IPS-NIHi11 (cell line): ENCODE data around the gene MRPS18C.
"Not testable (repeated sequence)": the region's sequence is repeated elsewhere in the genome, so short reads cannot be mapped to it uniquely, and the experiment has no call there.

Source experiments
- DNase-seq: peaks from one replicate; pipeline ENCODE4 v3.0.0; 2012; ENCODE audit warnings: mixed read lengths, low spot score

The MRPS18C gene

DNA sequence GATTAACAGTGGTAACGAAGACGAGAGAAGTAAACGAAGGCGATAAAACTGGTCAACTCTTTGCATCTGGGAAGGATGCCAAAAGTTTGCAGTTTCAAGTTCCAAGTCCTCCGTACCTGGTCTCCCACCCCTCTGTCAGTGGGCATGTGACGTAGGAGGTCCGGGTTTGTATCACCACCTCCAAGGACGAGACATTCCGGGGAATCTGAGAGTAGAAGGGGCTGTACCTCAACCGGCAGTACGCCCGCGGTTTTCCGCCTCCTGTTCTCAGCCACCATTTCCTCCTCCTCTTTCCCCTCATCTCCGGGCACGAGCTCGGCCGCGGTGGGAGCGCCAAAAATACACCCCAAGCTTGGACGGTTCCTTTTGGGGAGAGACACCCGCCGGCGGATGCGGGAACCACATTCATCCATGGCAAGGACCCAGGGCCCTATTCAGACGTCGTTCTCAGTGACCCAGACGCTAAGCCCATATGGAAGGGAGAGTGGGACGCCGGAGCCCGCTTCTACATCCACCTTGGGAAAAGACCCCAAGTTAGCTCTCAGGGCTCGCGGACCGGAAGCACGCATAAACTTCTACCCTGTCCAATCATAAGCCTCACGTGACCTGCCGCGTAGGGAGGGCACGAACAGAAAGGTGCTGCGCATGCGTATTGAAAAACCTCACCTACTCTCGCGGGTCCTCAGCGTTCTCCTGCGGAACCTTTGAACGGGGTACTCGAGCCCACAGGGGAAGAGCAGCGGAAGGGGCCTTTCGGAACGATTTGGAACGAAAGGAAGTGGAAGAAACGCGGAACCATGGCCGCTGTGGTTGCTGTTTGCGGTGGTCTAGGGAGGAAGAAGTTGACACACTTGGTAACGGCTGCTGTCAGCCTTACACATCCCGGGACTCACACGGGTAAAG, at the start of gene MRPS18C, which contains the start of gene HELQ:
Gene MRPS18C (plus strand): TSS at position 778 of the 903 bp plus-strand sequence. CDS start 20 bp downstream, at position 798.
Gene HELQ (minus strand): TSS at position 543 of the 903 bp plus-strand sequence. CDS start 130 bp downstream, at position 413.
- DNase-seq, result peak; percentile 96

DNA sequence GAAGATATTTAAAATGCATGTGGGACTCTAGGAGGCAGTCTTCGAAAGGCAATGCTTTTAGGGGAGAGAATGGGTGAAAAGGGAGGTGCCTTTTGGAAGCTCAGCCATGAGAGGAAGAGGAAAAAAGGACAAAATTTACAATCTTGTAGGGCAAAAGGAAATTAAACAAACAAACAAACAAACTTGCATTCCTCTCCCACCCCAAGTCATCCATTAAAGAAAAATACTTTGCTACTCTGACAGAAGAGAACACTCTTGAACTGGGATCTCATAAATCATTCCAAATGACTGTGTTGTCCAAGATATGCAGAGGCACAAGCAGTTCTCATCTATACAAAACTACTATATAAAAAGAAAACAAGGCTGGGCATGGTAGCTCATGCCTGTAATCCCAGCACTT, 47.0 kb upstream of the MRPS18C start:
- no peak for DNase-seq

GRCh38 chr4:83413676-83414075, 42.2 kb upstream of the MRPS18C start:
- DNase-seq, result no peak

GRCh38 chr4:83417566-83417965, 38.3 kb upstream of the MRPS18C start:
- no peak for DNase-seq

- DNase-seq, result no peak
Observed at GRCh38 chr4:83418211-83418610, 37.6 kb upstream of the MRPS18C start.

- DNase-seq, result no peak
Observed at GRCh38 chr4:83431200-83431599, 24.7 kb upstream of the MRPS18C start.

DNA sequence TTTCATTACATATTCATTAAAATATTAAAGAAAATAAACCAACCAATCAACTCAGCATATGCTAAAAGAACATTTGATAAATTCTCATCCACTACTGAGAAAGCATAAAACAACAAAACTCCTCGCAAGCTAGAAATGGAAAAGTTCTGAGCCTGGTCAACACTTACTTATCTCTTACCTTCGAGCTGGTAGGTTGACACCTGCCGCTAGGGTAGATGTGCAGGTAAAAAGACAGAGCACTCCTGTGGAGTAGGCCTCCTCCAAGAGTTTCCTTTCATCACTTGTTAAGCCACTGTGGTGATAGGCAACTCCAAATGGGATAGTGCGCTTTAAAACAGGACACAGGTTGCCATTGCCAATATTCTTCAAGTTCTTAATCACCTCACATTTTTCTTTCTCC, 19.2 kb upstream of the MRPS18C start:
- no peak for DNase-seq

- no peak for DNase-seq
Observed at GRCh38 chr4:83438719-83439118, 17.1 kb upstream of the MRPS18C start.

GRCh38 chr4:83440148-83440814, 15.6 kb upstream of the MRPS18C start:
- no peak for DNase-seq

DNA sequence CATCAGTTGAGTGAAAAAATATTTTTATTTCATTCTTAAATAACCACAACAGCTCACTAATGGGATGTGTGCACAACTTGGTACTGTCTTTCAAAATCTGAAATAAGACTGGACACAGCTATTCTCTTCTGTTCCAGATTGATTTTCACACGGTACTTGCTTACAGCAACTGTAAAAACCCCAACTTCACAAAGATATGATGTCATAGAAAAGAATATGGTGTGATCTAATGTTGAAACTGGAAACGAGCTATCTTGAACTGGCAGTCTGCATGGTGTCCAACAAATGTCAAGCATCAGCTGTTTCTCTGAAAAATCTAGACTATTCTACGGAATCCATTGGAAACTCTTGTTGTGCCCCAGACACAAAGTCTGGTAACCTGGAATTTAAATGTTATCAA, 15.0 kb upstream of the MRPS18C start:
- DNase-seq, result no peak

GRCh38 chr4:83449009-83449408, 6.8 kb upstream of the MRPS18C start:
- DNase-seq, result no peak

GRCh38 chr4:83454686-83455085, 1.2 kb upstream of the MRPS18C start:
- no peak for DNase-seq

GRCh38 chr4:83456184-83456501, 285 bp downstream of the MRPS18C start:
- no peak for DNase-seq

DNA sequence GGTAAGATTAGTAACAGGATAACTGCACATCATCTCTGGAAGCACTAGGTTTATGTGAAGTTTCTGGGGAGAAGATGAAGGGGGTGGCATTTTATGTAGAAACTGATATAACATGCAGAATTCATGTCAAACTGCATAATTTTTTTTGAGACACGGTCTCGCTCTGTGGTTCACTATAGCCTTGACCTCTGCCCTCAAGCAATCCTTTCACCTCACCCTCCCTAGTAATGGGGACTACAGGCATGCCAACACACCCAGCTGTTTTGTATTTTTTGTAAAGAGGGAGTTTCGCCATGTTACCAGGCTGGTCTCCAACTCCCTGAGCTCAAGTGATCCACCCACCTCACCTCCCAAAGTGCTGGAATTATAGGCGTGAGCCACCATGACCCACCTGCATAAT, 17.6 kb downstream of the MRPS18C start:
- DNase-seq, result no peak

- DNase-seq, result no peak
Observed at GRCh38 chr4:83473966-83474365, 18.1 kb downstream of the MRPS18C start.

GRCh38 chr4:83484500-83485461, 28.9 kb downstream of the MRPS18C start, which contains the start of gene ABRAXAS1:
ABRAXAS1 (minus strand) TSS chr4:83485100; CDS start chr4:83485072, 28 bp downstream.
- DNase-seq, result peak; percentile 99

DNA sequence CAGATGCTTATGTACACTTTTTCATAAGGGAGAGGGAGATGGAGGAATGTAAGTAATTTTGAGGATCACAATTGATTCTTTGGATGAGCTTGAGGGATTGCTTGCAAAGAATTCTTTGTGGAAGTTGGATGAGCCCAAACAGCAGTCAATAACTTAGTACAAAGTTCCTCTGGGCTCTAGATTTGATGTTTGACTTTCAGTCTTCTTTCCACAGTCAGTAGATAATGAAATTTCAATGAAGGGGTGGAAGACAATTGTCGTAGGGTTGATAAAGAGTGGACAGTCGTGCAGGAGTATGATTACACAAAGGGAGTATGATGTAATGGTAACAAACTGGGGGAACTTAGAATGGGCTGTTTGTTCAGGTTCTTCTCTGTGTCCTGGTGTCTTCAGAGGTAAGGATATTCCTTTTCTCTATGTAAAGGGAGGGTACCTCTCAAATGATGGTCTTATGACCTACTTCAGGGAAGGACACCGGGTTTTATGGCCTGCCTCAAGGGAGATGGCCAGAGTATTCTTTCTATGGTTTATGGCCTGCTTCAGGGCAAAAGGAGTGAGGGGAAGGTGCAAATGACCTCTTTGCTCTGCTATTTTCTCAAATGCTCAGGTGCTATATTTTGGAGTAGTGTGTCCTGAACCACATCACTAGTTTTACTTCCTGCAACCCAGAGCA, 30.7 kb downstream of the MRPS18C start:
- no peak for DNase-seq

DNA sequence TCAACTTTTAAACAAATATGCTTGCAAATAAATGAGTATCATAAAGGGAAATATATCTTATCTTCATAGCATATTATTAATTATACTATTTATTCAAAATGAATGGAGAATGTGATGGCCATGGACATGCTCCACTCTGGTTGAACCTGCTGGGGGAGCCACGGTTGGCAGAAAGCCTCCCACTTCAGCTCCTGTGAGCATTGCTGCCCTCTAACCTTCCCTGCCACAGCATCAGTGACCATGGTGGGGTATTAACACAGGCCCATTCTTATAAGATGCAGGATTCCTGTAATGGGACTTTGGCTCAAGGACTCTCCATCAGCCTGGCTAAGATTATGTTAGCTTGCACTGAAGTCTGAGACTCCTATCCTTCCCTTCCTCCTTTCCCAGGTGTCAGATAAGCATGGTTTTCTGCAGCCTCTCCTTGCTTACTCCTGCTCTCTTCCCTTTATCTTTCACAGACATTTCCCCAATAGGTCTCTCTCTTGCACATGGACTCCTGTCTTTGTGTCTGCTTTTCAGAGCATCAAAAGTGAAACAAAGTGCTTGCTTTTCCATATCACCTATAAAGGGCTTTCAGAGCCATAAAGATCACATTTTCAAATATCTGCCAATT, 34.0 kb downstream of the MRPS18C start:
- no peak for DNase-seq

- DNase-seq, result peak; percentile 47
Observed at GRCh38 chr4:83490876-83491450, 35.1 kb downstream of the MRPS18C start.

DNA sequence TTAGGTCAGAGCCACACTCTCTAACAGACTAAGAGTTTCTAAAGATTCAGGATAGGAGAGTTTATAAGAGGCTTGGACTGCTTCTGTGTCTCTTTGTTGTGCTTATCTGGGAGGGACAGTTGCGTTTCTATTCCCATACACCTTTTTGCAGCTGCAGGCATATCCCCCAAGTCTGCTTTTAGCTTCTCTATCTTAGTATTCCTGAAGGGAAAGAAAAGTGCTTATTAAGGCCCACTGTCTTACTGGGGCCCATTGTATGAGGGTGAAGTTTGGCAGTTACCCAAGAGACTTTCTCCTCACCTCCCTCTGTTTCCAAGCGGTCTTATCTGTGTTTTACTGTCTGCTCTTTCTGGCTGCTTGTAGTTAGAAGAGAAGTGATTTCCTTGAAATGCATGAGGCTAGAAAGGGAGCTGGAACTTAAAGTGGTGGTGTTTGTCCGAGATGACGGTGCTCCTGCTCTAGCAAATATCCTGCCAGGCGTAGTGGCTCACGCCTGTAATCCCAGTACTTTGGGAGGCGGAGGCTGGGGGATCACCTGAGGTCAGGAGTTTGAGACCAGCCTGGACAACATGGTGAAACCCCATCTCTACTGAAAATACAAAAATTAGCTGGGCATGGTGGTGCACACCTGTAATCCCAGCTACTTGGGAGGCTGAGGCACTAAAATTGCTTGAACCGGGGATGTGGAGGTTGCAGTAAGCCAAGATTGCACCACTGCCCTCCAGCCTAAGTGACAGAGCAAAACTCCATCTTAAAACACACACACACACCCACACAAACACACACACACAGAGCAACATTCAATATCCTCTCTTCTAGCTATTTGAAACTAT, 40.4 kb downstream of the MRPS18C start:
- DNase-seq, result not testable (repeated sequence)
